GM12892 (cell line): ENCODE results near the gene KRT222.

Source experiments
- POLR2A ChIP-seq: IDR thresholded peaks from 2 replicates; pipeline ENCODE4 v1.6.1; 2011; ENCODE audit warnings: low read depth, low read length, control low read depth
- POLR2AphosphoS5 ChIP-seq: IDR thresholded peaks from 2 replicates; pipeline ENCODE4 v1.6.1; 2011; ENCODE audit warnings: low read depth, low read length, control low read depth
- TAF1 ChIP-seq: IDR thresholded peaks from 2 replicates; pipeline ENCODE4 v1.6.1; 2011; ENCODE audit warnings: low read depth, mild to moderate bottlenecking, control low read depth, low read length, borderline replicate concordance

GRCh38 chr17:40625311-40625710 is 39.7 kb downstream of the KRT222 start:
- TF ChIP-seq POLR2A (no peak), POLR2AphosphoS5 (no peak), TAF1 (no peak)
